Activated B cell treated with CpG ODN at 0.5 μM for 24 hours (primary cell): ENCODE data around the gene CD28. TPM values are rescaled to one million over a fixed set of nuclear protein-coding genes. Genes with fewer than 3 reads are reported as not detected.

Experiments
- ATAC-seq: fragments of 200-7000 bp; cut with Tn5 transposase; one replicate; pipeline ENCODE4 v1.10.0; 2021; ENCODE audit warnings: low read depth, mild to moderate bottlenecking, moderate library complexity
- CTCF ChIA-PET: fragments of 350-600 bp; sonication (Branson Sonifier 250); formaldehyde crosslinking; loops from one replicate; lab custom pipeline; 2021; ENCODE audit warnings: antibody characterized with exemption; lab: Charles Lee
- POLR2A ChIA-PET: fragments of 350-600 bp; sonication (Branson Sonifier 250); formaldehyde crosslinking; loops from one replicate; lab custom pipeline; 2021; ENCODE audit warnings: antibody characterized with exemption; lab: Charles Lee
- DNase-seq: peaks from one replicate; pipeline ENCODE4 v3.0.0; 2022
- H3K27ac Mint-ChIP-seq: one replicate; pipeline ENCODE4 v1.8.0; 2020; ENCODE audit warnings: mixed read lengths
- H3K27me3 Mint-ChIP-seq: one replicate; pipeline ENCODE4 v1.8.0; 2021; ENCODE audit warnings: mixed read lengths
- H3K36me3 Mint-ChIP-seq: one replicate; pipeline ENCODE4 v1.8.0; 2021; ENCODE audit warnings: low read depth, mixed read lengths
- H3K4me1 Mint-ChIP-seq: one replicate; pipeline ENCODE4 v1.8.0; 2021; ENCODE audit warnings: mixed read lengths
- H3K4me3 Mint-ChIP-seq: one replicate; pipeline ENCODE4 v1.8.0; 2020; ENCODE audit warnings: mild to moderate bottlenecking, mixed read lengths
- H3K9me3 Mint-ChIP-seq: one replicate; pipeline ENCODE4 v1.8.0; 2020; ENCODE audit warnings: mixed read lengths
- CTCF ChIP-seq: fragments of 200-600 bp; IDR thresholded peaks from one replicate; pipeline ENCODE4 v1.8.0; 2022; ENCODE audit warnings: antibody characterized with exemption, mild to moderate bottlenecking
- intact Hi-C: fragments of 100-400 bp; cut with micrococcal nuclease; formaldehyde crosslinking; loops from one replicate; pipeline ENCODE4 v1.15.1; 2024
- total RNA-seq: library from RNA; stranded (reverse); gene quantifications from 2 replicates; pipeline ENCODE4 v1.2.3, GENCODE V29; 2022

Gene CD28
- total RNA-seq, 1 donor from 2014 or later = not detected

GRCh38 chr2:203719456-203720410 is 13.3 kb downstream of the CD28 start:
- Mint-ChIP-seq H3K27me3 (peaks cover 52% of the 10 kb centered on the region), H3K27ac (no peak overlapping the region), H3K36me3 (no peaks in the 10 kb centered on the region), H3K9me3 (no peaks in the 10 kb centered on the region), H3K4me3 (no peak overlapping the region), H3K4me1 (no peaks in the 10 kb centered on the region)
- no peak for DNase-seq
- POLR2A ChIA-PET = no interaction called here
- CTCF ChIA-PET = no interaction called here
- no peak for TF ChIP-seq CTCF
- intact Hi-C loops = no loop called here
- no peak for ATAC-seq

- ChIA-PET POLR2A (no interaction called here), CTCF (no interaction called here)
- H3K27me3 Mint-ChIP-seq = peaks cover 46% of the 10 kb centered on the region
- no peak for TF ChIP-seq CTCF
- H3K9me3 Mint-ChIP-seq = no peaks in the 10 kb centered on the region
- no peaks in the 10 kb centered on the region for H3K36me3 Mint-ChIP-seq
- intact Hi-C loops = no loop called here
- no peak overlapping the region for H3K4me3 Mint-ChIP-seq
- DNase-seq (no peak), ATAC-seq (no peak)
- H3K4me1 Mint-ChIP-seq = no peaks in the 10 kb centered on the region
- H3K27ac Mint-ChIP-seq = no peak overlapping the region
Observed at GRCh38 chr2:203720915-203721672, 14.7 kb downstream of the CD28 start.

GRCh38 chr2:203721781-203722300 is 15.4 kb downstream of the CD28 start:
- DNase-seq = no peak
- no peak for ATAC-seq
- CTCF ChIA-PET = no interaction called here
- Mint-ChIP-seq H3K27ac (no peak overlapping the region), H3K4me3 (no peak overlapping the region), H3K4me1 (no peaks in the 10 kb centered on the region), H3K27me3 (peaks cover 46% of the 10 kb centered on the region), H3K9me3 (no peaks in the 10 kb centered on the region), H3K36me3 (no peaks in the 10 kb centered on the region)
- intact Hi-C loops = no loop called here
- no peak for TF ChIP-seq CTCF
- POLR2A ChIA-PET = no interaction called here

- ATAC-seq = no peak
- intact Hi-C loops = no loop called here
- no peak overlapping the region for H3K4me3 Mint-ChIP-seq
- H3K4me1 Mint-ChIP-seq = no peaks in the 10 kb centered on the region
- no peak overlapping the region for H3K27ac Mint-ChIP-seq
- H3K9me3 Mint-ChIP-seq = no peaks in the 10 kb centered on the region
- no peak for DNase-seq
- POLR2A ChIA-PET = no interaction called here
- no peaks in the 10 kb centered on the region for H3K36me3 Mint-ChIP-seq
- no peak for TF ChIP-seq CTCF
- CTCF ChIA-PET = no interaction called here
- peaks cover 44% of the 10 kb centered on the region for H3K27me3 Mint-ChIP-seq
Observed at GRCh38 chr2:203722411-203722810, 16.0 kb downstream of the CD28 start.

- POLR2A ChIA-PET = no interaction called here
- Mint-ChIP-seq H3K4me1 (no peaks in the 10 kb centered on the region), H3K36me3 (no peaks in the 10 kb centered on the region), H3K27ac (no peak overlapping the region), H3K27me3 (peaks cover 29% of the 10 kb centered on the region), H3K9me3 (no peaks in the 10 kb centered on the region), H3K4me3 (no peak overlapping the region)
- no peak for DNase-seq
- CTCF ChIA-PET = no interaction called here
- no peak for ATAC-seq
- TF ChIP-seq CTCF = no peak
- intact Hi-C loops = no loop called here
Observed at GRCh38 chr2:203728321-203728720, 21.9 kb downstream of the CD28 start.
